Karpas-422 (cell line): Measurements from ENCODE around the gene EYA2. TPM values are rescaled to one million over a fixed set of nuclear protein-coding genes. Genes with fewer than 3 reads are reported as not detected.

Source experiments
- DNase-seq: peaks from one replicate; pipeline ENCODE4 v3.0.0-alpha.2; 2015
- H2AFZ ChIP-seq: fragments of 200-600 bp; sonication (generic); 2 replicates; pipeline ENCODE4 v1.6.1; 2014; ENCODE audit warnings: antibody characterized with exemption, low read length, mixed read lengths
- H3K27ac ChIP-seq: fragments of 200-600 bp; sonication (generic); 2 replicates; pipeline ENCODE4 v1.5.1; 2014; ENCODE audit warnings: mild to moderate bottlenecking, low read length, moderate library complexity
- H3K27me3 ChIP-seq: fragments of 200-600 bp; sonication (generic); 2 replicates; pipeline ENCODE4 v1.6.1; 2014; ENCODE audit warnings: low read length, mixed read lengths
- H3K36me3 ChIP-seq: fragments of 200-600 bp; sonication (generic); 2 replicates; pipeline ENCODE4 v1.6.1; 2014; ENCODE audit warnings: low read length, mixed read lengths; ENCODE audit not compliant: insufficient read depth
- H3K4me1 ChIP-seq: fragments of 200-600 bp; sonication (generic); 2 replicates; pipeline ENCODE4 v1.6.1; 2014; ENCODE audit warnings: mild to moderate bottlenecking, low read length, mixed read lengths
- H3K4me2 ChIP-seq: fragments of 200-600 bp; sonication (generic); 2 replicates; pipeline ENCODE4 v1.6.1; 2014; ENCODE audit warnings: low read length, low read depth, mild to moderate bottlenecking; ENCODE audit not compliant: poor library complexity, severe bottlenecking
- H3K4me3 ChIP-seq: fragments of 200-600 bp; sonication (generic); 2 replicates; pipeline ENCODE4 v1.5.1; 2014; ENCODE audit warnings: mild to moderate bottlenecking, antibody characterized with exemption, low read length, mixed read lengths
- H3K79me2 ChIP-seq: fragments of 200-600 bp; sonication (generic); 2 replicates; pipeline ENCODE4 v1.6.1; 2014; ENCODE audit warnings: mild to moderate bottlenecking, low read length, mixed read lengths
- H3K9ac ChIP-seq: fragments of 200-600 bp; sonication (generic); 2 replicates; pipeline ENCODE4 v1.6.0; 2014; ENCODE audit warnings: low read length
- H3K9me2 ChIP-seq: fragments of 200-600 bp; sonication (generic), shearing (Covaris generic); replicated peaks from 2 replicates; pipeline ENCODE4 v1.6.0; 2014; ENCODE audit warnings: mild to moderate bottlenecking, low read length, moderate library complexity; ENCODE audit not compliant: insufficient read depth
- H3K9me3 ChIP-seq: fragments of 300-700, 200-600 bp; sonication (generic); 2 replicates; pipeline ENCODE4 v1.6.1; 2014; ENCODE audit warnings: low read length, mixed read lengths
- H4K20me1 ChIP-seq: fragments of 200-600 bp; sonication (generic); 2 replicates; pipeline ENCODE4 v1.6.1; 2014; ENCODE audit warnings: mild to moderate bottlenecking, antibody characterized with exemption, low read length, low read depth; ENCODE audit not compliant: insufficient read depth
- total RNA-seq: library from RNA; depleted of rRNA; stranded (reverse); fragments of >200 nt; shearing (Covaris generic); gene quantifications from 2 replicates; pipeline ENCODE4 v1.2.3, GENCODE V29; 2014; ENCODE audit warnings: low replicate concordance

Gene EYA2
- total RNA-seq, 1 experiment from 2014 or later, result not detected

GRCh38 chr20:47044938-47045337, 150.3 kb downstream of the EYA2 start:
- Histone ChIP-seq H3K4me2 (no peak overlapping the region), H3K9me3 (no peaks in the 10 kb centered on the region; the same call in 1 of the 2 replicates), H4K20me1 (no peaks in the 10 kb centered on the region)

GRCh38 chr20:47048054-47048453, 153.4 kb downstream of the EYA2 start:
- no peaks in the 10 kb centered on the region; the same call in 1 of the 2 replicates for H3K9me3 ChIP-seq
- H3K4me2 ChIP-seq, result no peak overlapping the region
- no peak overlapping the region for H3K4me3 ChIP-seq
- H3K9ac ChIP-seq, result no peak overlapping the region
- H3K27me3 ChIP-seq, result no peaks in the 10 kb centered on the region
- no peaks in the 10 kb centered on the region for H3K36me3 ChIP-seq
- no peaks in the 10 kb centered on the region for H3K79me2 ChIP-seq
- H4K20me1 ChIP-seq, result no peaks in the 10 kb centered on the region
- no peak overlapping the region for H2AFZ ChIP-seq
- H3K27ac ChIP-seq, result no peak overlapping the region
- no peaks in the 10 kb centered on the region for H3K4me1 ChIP-seq
- H3K9me2 ChIP-seq, result no peaks in the 10 kb centered on the region
- no peak for DNase-seq

More at GRCh38 chr20:47044938-47045337, 150.3 kb downstream of the EYA2 start:
- H3K36me3 ChIP-seq, result no peaks in the 10 kb centered on the region
- no peak overlapping the region for H3K27ac ChIP-seq
- no peaks in the 10 kb centered on the region for H3K4me1 ChIP-seq
- H3K9me2 ChIP-seq, result no peaks in the 10 kb centered on the region
- no peak overlapping the region for H2AFZ ChIP-seq
- DNase-seq, result no peak
- H3K4me3 ChIP-seq, result no peak overlapping the region
- H3K79me2 ChIP-seq, result no peaks in the 10 kb centered on the region
- H3K9ac ChIP-seq, result no peak overlapping the region
- H3K27me3 ChIP-seq, result no peaks in the 10 kb centered on the region

- Histone ChIP-seq H3K4me1 (no peaks in the 10 kb centered on the region), H2AFZ (no peak overlapping the region), H3K9me3 (no peaks in the 10 kb centered on the region; the same call in 1 of the 2 replicates), H3K27ac (no peak overlapping the region), H3K4me2 (no peak overlapping the region), H3K9me2 (no peaks in the 10 kb centered on the region), H3K9ac (no peak overlapping the region), H3K27me3 (no peaks in the 10 kb centered on the region), H3K36me3 (no peaks in the 10 kb centered on the region), H4K20me1 (no peaks in the 10 kb centered on the region), H3K79me2 (no peaks in the 10 kb centered on the region), H3K4me3 (no peak overlapping the region)
- no peak for DNase-seq
These were observed 155.1 kb downstream of the EYA2 start for GRCh38 chr20:47049771-47050170.

GRCh38 chr20:47050996-47051395, 156.4 kb downstream of the EYA2 start:
- Histone ChIP-seq H3K4me2 (no peak overlapping the region), H3K27ac (no peak overlapping the region), H3K79me2 (no peaks in the 10 kb centered on the region), H3K9ac (no peak overlapping the region), H4K20me1 (no peaks in the 10 kb centered on the region), H3K9me3 (no peaks in the 10 kb centered on the region), H3K4me1 (no peaks in the 10 kb centered on the region), H3K9me2 (no peaks in the 10 kb centered on the region), H2AFZ (no peak overlapping the region), H3K36me3 (no peaks in the 10 kb centered on the region), H3K4me3 (no peak overlapping the region), H3K27me3 (no peaks in the 10 kb centered on the region)
- DNase-seq, result no peak

GRCh38 chr20:47051936-47052526, 157.4 kb downstream of the EYA2 start:
- Histone ChIP-seq H3K9me2 (no peaks in the 10 kb centered on the region), H3K4me2 (no peak overlapping the region), H2AFZ (no peak overlapping the region), H3K27ac (no peak overlapping the region), H3K4me1 (no peaks in the 10 kb centered on the region), H3K27me3 (no peaks in the 10 kb centered on the region), H3K9me3 (no peaks in the 10 kb centered on the region), H3K4me3 (no peak overlapping the region), H3K9ac (no peak overlapping the region), H4K20me1 (no peaks in the 10 kb centered on the region), H3K79me2 (no peaks in the 10 kb centered on the region), H3K36me3 (no peaks in the 10 kb centered on the region)
- DNase-seq, result no peak

GRCh38 chr20:47054506-47054905, 159.9 kb downstream of the EYA2 start:
- Histone ChIP-seq H3K4me1 (no peaks in the 10 kb centered on the region), H4K20me1 (no peaks in the 10 kb centered on the region), H3K79me2 (no peaks in the 10 kb centered on the region), H3K4me2 (no peak overlapping the region), H3K27ac (no peak overlapping the region), H3K9ac (no peak overlapping the region), H3K4me3 (no peak overlapping the region), H3K27me3 (no peaks in the 10 kb centered on the region), H3K9me2 (no peaks in the 10 kb centered on the region), H2AFZ (no peak overlapping the region), H3K9me3 (no peaks in the 10 kb centered on the region), H3K36me3 (no peaks in the 10 kb centered on the region)
- DNase-seq, result no peak

GRCh38 chr20:47054945-47055344, 160.3 kb downstream of the EYA2 start:
- H3K4me3 ChIP-seq, result no peak overlapping the region
- no peak overlapping the region for H3K9ac ChIP-seq
- H2AFZ ChIP-seq, result no peak overlapping the region
- no peaks in the 10 kb centered on the region for H3K9me3 ChIP-seq
- no peak overlapping the region for H3K27ac ChIP-seq
- no peaks in the 10 kb centered on the region for H3K36me3 ChIP-seq
- no peaks in the 10 kb centered on the region for H3K4me1 ChIP-seq
- no peaks in the 10 kb centered on the region for H4K20me1 ChIP-seq
- no peaks in the 10 kb centered on the region for H3K27me3 ChIP-seq
- no peaks in the 10 kb centered on the region for H3K9me2 ChIP-seq
- DNase-seq, result peak; percentile 46
- no peak overlapping the region for H3K4me2 ChIP-seq
- no peaks in the 10 kb centered on the region for H3K79me2 ChIP-seq

- no peak for DNase-seq
- H3K9me3 ChIP-seq, result no peaks in the 10 kb centered on the region
- H3K4me2 ChIP-seq, result no peak overlapping the region
- no peak overlapping the region for H3K4me3 ChIP-seq
- no peak overlapping the region for H3K27ac ChIP-seq
- H2AFZ ChIP-seq, result no peak overlapping the region
- no peak overlapping the region for H3K9ac ChIP-seq
- no peaks in the 10 kb centered on the region for H3K27me3 ChIP-seq
- H3K36me3 ChIP-seq, result no peaks in the 10 kb centered on the region
- H3K4me1 ChIP-seq, result no peaks in the 10 kb centered on the region
- no peaks in the 10 kb centered on the region for H3K79me2 ChIP-seq
- H3K9me2 ChIP-seq, result no peaks in the 10 kb centered on the region
- no peaks in the 10 kb centered on the region for H4K20me1 ChIP-seq
These were observed 161.2 kb downstream of the EYA2 start for GRCh38 chr20:47055699-47056369.
